Brain microvascular endothelial cell (primary cell): ENCODE data around the gene MRPL51.

Experiments used
- DNase-seq: peaks from one replicate; pipeline ENCODE4 v3.0.0-alpha.2; 2020
- H3K27ac ChIP-seq: fragments of 250-450 bp; sonication (Bioruptor Pico); 2 replicates; pipeline ENCODE4 v1.5.1; 2020; ENCODE audit warnings: mild to moderate bottlenecking, moderate library complexity
- H3K27me3 ChIP-seq: fragments of 250-450 bp; sonication (Bioruptor Pico); replicated peaks from 2 replicates; pipeline ENCODE4 v1.5.1; 2020; ENCODE audit warnings: mild to moderate bottlenecking
- H3K36me3 ChIP-seq: fragments of 250-450 bp; sonication (Bioruptor Pico); replicated peaks from 2 replicates; pipeline ENCODE4 v1.5.1; 2020; ENCODE audit warnings: mild to moderate bottlenecking
- H3K4me3 ChIP-seq: 2 replicates; pipeline ENCODE4 v1.5.1; 2011; ENCODE audit warnings: low read depth, mild to moderate bottlenecking, control low read depth, low read length, moderate library complexity
- in situ Hi-C: cut with HindIII; loops from 2 replicates; pipeline ENCODE4 v1.10.0; 2017; ENCODE audit warnings: low sequenced_read_pairs, low pct_ligation_motif_present
- TF ChIP-seq, protein P1 (sequence below): IDR thresholded peaks from 2 replicates; pipeline ENCODE4 v1.5.1; 2011; ENCODE audit warnings: low read depth, mild to moderate bottlenecking, moderate library complexity, low read length, control low read depth, inconsistent platforms; ENCODE audit errors: missing control alignments

The MRPL51 gene

DNA sequence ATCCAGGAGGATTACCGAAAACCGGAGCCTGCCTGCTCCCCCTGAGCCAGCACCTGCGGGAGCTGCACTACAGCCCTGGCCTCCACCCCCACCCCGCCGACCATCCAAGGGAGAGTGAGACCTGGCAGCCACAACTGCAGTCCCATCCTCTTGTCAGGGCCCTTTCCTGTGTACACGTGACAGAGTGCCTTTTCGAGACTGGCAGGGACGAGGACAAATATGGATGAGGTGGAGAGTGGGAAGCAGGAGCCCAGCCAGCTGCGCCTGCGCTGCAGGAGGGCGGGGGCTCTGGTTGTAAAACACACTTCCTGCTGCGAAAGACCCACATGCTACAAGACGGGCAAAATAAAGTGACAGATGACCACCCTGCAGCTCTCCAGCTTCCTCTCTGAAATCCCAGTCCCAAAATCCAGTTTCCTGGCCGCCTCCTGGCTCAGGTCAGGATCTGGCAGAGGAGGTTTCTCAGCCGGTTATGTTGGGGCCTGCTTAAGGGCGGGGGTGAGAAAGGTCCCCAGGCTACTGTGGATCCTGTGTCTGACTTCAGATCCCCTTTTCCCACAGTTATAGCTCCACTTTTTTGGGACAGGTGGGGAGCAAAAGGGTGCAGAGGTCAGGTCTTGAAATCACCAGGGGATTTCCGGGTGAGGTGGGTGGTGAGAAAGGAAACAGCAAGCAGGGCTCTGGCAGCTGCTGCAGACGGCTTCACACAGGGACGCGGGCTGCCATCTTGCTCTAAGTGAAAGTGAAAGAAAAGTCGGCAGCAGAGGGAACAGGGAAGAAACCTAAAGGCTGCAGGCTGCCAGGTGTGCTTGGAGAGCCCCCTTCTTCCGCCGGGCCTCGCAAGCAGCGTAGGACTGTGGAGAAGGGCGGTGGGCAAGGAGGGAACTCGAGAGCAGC lies 41.5 kb downstream of the MRPL51 start, which contains the start of gene TAPBPL:
Gene TAPBPL (plus strand): TSS at position 695 of the 897 bp plus-strand sequence. CDS start 207 bp downstream, outside the sequence.
- Histone ChIP-seq H3K27me3 (no peaks in the 10 kb centered on the region), H3K36me3 (no peaks in the 10 kb centered on the region), H3K27ac (peak within 1 kb of the TSS; percentile 85), H3K4me3 (peak within 1 kb of the TSS; percentile 70)
- TF ChIP-seq, protein P1, sequence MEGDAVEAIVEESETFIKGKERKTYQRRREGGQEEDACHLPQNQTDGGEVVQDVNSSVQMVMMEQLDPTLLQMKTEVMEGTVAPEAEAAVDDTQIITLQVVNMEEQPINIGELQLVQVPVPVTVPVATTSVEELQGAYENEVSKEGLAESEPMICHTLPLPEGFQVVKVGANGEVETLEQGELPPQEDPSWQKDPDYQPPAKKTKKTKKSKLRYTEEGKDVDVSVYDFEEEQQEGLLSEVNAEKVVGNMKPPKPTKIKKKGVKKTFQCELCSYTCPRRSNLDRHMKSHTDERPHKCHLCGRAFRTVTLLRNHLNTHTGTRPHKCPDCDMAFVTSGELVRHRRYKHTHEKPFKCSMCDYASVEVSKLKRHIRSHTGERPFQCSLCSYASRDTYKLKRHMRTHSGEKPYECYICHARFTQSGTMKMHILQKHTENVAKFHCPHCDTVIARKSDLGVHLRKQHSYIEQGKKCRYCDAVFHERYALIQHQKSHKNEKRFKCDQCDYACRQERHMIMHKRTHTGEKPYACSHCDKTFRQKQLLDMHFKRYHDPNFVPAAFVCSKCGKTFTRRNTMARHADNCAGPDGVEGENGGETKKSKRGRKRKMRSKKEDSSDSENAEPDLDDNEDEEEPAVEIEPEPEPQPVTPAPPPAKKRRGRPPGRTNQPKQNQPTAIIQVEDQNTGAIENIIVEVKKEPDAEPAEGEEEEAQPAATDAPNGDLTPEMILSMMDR = no peak
- DNase-seq = peak; percentile 70
- in situ Hi-C loops = no loop called here

DNA sequence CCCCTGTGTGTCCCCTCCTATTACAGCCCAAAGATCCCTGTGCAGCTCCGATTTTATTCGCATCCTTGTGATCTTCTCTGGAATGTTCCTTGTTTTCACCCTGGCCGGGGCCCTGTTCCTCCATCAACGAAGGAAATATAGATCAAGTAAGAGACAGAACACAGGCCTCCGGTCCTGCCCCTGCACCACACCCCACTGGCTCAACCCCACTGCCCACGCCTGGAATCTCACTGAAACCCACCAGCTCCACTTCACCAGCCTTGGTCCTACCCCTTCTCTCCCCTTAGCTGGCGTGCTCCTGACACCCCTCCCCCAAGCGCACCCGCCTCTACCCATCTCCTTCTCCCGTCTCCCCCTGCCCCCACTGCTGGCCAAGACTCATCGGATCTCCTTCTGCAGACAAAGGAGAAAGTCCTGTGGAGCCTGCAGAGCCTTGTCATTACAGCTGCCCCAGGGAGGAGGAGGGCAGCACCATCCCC lies 42.2 kb downstream of the MRPL51 start:
- no peaks in the 10 kb centered on the region for H3K36me3 ChIP-seq
- no peaks in the 10 kb centered on the region for H3K27me3 ChIP-seq
- no peak for DNase-seq
- in situ Hi-C loops = no loop called here
- peak overlapping the region; percentile 70 for H3K4me3 ChIP-seq
- peak overlapping the region; percentile 85 for H3K27ac ChIP-seq
- TF ChIP-seq, protein P1 = no peak

DNA sequence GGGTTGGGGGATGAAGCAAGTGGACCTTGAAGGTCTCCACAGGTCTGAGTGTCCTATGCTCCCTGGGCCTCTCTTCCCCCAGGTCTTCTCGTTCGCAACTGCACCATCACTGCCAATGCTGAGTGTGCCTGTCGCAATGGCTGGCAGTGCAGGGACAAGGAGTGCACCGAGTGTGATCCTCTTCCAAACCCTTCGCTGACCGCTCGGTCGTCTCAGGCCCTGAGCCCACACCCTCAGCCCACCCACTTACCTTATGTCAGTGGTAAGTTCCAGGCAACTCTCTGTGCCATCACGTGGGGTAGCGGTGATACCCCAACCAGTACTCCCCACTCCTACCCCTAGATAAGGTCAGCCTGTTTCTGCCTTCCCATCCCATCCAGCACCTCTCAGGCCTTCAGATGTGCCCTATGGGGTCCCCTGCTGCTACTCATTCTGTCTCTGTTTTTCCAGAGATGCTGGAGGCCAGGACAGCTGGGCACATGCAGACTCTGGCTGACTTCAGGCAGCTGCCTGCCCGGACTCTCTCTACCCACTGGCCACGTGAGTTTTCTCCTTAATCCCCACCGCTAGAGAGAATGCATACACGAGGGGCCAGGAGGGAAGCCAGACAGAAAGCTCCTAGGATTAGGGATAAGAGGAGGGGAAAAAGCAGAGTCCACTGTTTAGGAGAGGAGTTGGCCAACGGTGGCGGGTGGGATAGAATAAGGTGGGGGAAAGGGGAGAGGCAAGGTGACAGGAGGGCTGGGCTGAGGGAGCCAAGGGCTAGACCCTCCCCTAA lies 42.8 kb downstream of the MRPL51 start:
- Histone ChIP-seq H3K4me3 (peak overlapping the region; percentile 70), H3K27ac (no peak overlapping the region), H3K36me3 (no peaks in the 10 kb centered on the region), H3K27me3 (no peaks in the 10 kb centered on the region)
- in situ Hi-C loops = no loop called here
- DNase-seq = no peak
- TF ChIP-seq, protein P1 = no peak

DNA sequence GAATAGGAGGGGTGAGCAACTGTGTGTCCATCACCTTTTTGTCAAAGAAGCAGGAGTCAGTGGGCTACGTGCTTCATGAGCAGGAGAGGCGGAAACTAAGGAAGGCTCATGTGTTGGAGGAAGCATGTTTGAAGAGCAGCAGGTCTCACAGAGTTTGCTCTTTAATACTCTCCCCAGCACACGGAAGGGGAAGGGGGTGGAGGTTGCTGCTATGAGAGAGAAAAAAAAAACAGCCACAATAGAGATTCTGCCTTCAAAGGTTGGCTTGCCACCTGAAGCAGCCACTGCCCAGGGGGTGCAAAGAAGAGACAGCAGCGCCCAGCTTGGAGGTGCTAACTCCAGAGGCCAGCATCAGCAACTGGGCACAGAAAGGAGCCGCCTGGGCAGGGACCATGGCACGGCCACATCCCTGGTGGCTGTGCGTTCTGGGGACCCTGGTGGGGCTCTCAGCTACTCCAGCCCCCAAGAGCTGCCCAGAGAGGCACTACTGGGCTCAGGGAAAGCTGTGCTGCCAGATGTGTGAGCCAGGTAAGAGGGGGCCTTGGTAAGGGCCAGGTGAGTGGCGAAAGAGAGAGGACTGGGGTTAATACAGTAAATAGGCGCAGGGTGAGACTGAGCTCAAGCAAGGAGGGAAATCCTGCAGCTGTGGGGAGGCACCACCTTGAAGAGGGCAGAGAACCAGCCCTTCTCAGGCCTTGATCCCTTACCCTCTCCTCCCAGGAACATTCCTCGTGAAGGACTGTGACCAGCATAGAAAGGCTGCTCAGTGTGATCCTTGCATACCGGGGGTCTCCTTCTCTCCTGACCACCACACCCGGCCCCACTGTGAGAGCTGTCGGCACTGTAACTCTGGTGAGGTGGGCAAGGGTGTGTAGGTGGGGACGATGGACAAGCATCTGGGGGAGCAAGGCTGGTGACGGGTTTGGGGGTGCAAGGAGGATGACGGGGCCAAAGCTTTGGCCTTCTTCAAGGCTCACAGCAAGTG lies 48.1 kb downstream of the MRPL51 start, which contains the start of gene CD27:
Gene CD27 (plus strand): TSS at position 252 of the 985 bp plus-strand sequence. CDS start 141 bp downstream, at position 393.
- DNase-seq = no peak
- no peaks in the 10 kb centered on the region for H3K27me3 ChIP-seq
- no peaks in the 10 kb centered on the region for H3K36me3 ChIP-seq
- TF ChIP-seq, protein P1 = no peak
- in situ Hi-C loops = no loop called here
- no peak within 1 kb of the TSS for H3K27ac ChIP-seq
- H3K4me3 ChIP-seq = no peak within 1 kb of the TSS

DNA sequence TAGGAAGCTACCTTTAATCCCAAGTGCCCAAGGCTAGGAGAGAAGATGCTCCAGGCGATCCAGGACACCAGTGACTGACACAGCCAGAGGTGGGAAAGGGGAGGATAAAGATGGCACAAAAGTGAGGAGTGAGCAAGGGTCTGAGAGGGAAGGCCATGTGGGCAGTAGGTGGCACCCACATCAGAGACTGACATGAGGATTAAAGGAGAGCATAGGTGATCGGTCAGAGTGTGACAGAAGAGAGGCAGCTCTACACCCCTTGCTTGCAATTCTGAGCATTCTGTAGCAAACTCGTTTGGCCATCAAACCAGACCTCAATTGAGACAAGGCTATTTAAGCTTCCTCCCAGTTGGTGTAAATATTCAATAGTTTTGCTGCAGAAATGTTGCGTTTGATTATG lies 49.0 kb downstream of the MRPL51 start:
- H3K4me3 ChIP-seq = no peak overlapping the region
- H3K36me3 ChIP-seq = no peaks in the 10 kb centered on the region
- H3K27ac ChIP-seq = no peak overlapping the region
- in situ Hi-C loops = no loop called here
- TF ChIP-seq, protein P1 = no peak
- no peak for DNase-seq
- H3K27me3 ChIP-seq = no peaks in the 10 kb centered on the region
